K562 (cell line): Measurements from ENCODE around the gene MTOR. TPM values are rescaled to one million over a fixed set of nuclear protein-coding genes. Genes with fewer than 3 reads are reported as not detected.
A peak's percentile ranks its signal among the peaks of the same experiment; 100 is the strongest.

Source experiments
- ATAC-seq: fragments of 200-7000 bp; cut with Tn5 transposase; 3 replicates; pipeline ENCODE4 v1.9.1; 2020; ENCODE audit warnings: moderate library complexity
- BruUV-seq: library from RNA; stranded (reverse); fragments of 400-500 nt; replicated peaks from 2 replicates; lab custom pipeline; 2021; lab: Mats Ljungman, UMichigan
- CTCF ChIA-PET: fragments of 300-600 bp; formaldehyde crosslinking; extraction: SDS; loops from one replicate; lab custom pipeline; 2021; ENCODE audit warnings: low intra/inter-chr PET ratio; lab: Yijun Ruan, JAX
- POLR2A ChIA-PET: fragments of 300-600, 350-650 bp; sonication (Branson Sonifier 250); formaldehyde crosslinking; extraction: SDS; loops from one replicate; lab custom pipeline; 2021; ENCODE audit warnings: antibody characterized with exemption, inconsistent platforms; lab: Yijun Ruan, JAX
- DNase-seq, 4 experiments: peaks; one replicate each; pipeline versions ENCODE4 v3.0.0 to v3.0.0-alpha.2; 2011 to 2018; ENCODE audit warnings: low spot score in 3 of 4, mixed read lengths in 3 of 4; ENCODE audit errors: extremely low read depth in 1 of 4
- FAIRE-seq: peaks from 2 replicates; lab custom pipeline; 2011; peaks lifted over from hg19 to GRCh38; lab: Jason Lieb, UNC
- H2AFZ ChIP-seq: 2 replicates; pipeline ENCODE4 v1.6.0; 2011; ENCODE audit warnings: low read depth, low read length, control low read depth, inconsistent platforms
- H3K27ac ChIP-seq: fragments of 200-600 bp; 3 replicates; pipeline ENCODE4 v1.8.0; 2011; ENCODE audit warnings: low read depth, mild to moderate bottlenecking, control low read depth, inconsistent platforms, low read length, moderate library complexity, mixed read lengths; ENCODE audit errors: extremely low read depth
- H3K27me3 ChIP-seq, 2 experiments: fragments of 300-600 bp in 1 of 2; 2 replicates in 1 of 2; 3 replicates in 1 of 2; pipeline versions ENCODE4 v1.6.0 to v1.8.0; 2011; ENCODE audit warnings: inconsistent platforms in 2 of 2, low read length in 2 of 2, mild to moderate bottlenecking in 1 of 2, mixed read lengths in 1 of 2, moderate library complexity in 1 of 2; ENCODE audit not compliant: control insufficient read depth in 2 of 2, insufficient read depth in 2 of 2
- H3K36me3 ChIP-seq: fragments of 300-600 bp; 3 replicates; pipeline ENCODE4 v1.8.0; 2011; ENCODE audit warnings: mild to moderate bottlenecking, low read length, inconsistent platforms; ENCODE audit not compliant: control insufficient read depth, insufficient read depth
- H3K4me1 ChIP-seq, 2 experiments: fragments of 200-600 bp in 1 of 2; replicated peaks in 1 of 2; 2 replicates in 1 of 2; 3 replicates in 1 of 2; pipeline versions ENCODE4 v1.5.1 to v1.8.0; 2011; ENCODE audit warnings: inconsistent platforms in 2 of 2, low read length in 2 of 2, mild to moderate bottlenecking in 1 of 2, mixed read lengths in 1 of 2, moderate library complexity in 1 of 2; ENCODE audit not compliant: control insufficient read depth in 2 of 2, insufficient read depth in 2 of 2
- H3K4me2 ChIP-seq: 2 replicates; pipeline ENCODE4 v1.6.1; 2011; ENCODE audit warnings: low read length, control low read depth, inconsistent platforms, mixed read lengths; ENCODE audit not compliant: insufficient read depth
- H3K4me3 ChIP-seq: fragments of 200-600 bp; sonication (generic), shearing (Covaris generic); 2 replicates; pipeline ENCODE4 v1.5.1; 2016; ENCODE audit warnings: control low read depth, inconsistent platforms
- H3K79me2 ChIP-seq: fragments of 200-600 bp; 3 replicates; pipeline ENCODE4 v1.8.0; 2011; ENCODE audit warnings: low read length, inconsistent platforms; ENCODE audit not compliant: control insufficient read depth, insufficient read depth
- H3K9ac ChIP-seq, 2 experiments: 2 replicates each; pipeline versions ENCODE4 v1.6.0 to v1.6.1; 2011; ENCODE audit warnings: low read depth in 2 of 2, low read length in 2 of 2, control low read depth in 1 of 2, inconsistent platforms in 1 of 2, mild to moderate bottlenecking in 1 of 2, mixed read lengths in 1 of 2; ENCODE audit not compliant: insufficient read depth in 1 of 2
- H3K9me1 ChIP-seq: one replicate; pipeline ENCODE4 v1.6.0; 2011; ENCODE audit warnings: inconsistent platforms, mild to moderate bottlenecking, low read length, moderate library complexity; ENCODE audit not compliant: control insufficient read depth, insufficient read depth
- H3K9me3 ChIP-seq: replicated peaks from 2 replicates; pipeline ENCODE4 v1.5.1; 2011; ENCODE audit warnings: low read depth, low read length, inconsistent platforms; ENCODE audit not compliant: control insufficient read depth, insufficient read depth
- H4K20me1 ChIP-seq: replicated peaks from 2 replicates; pipeline ENCODE4 v1.6.1; 2011; ENCODE audit warnings: low read length, inconsistent platforms, mixed read lengths; ENCODE audit not compliant: control insufficient read depth, insufficient read depth
- ARHGAP35 ChIP-seq: fragments of 450-650 bp; IDR thresholded peaks from 2 replicates; pipeline ENCODE4 v1.6.1; 2018; ENCODE audit not compliant: partially characterized antibody
- BRD4 ChIP-seq: fragments of 200-600 bp; sonication (generic); IDR thresholded peaks from 2 replicates; pipeline ENCODE4 v1.6.1; 2017; ENCODE audit warnings: inconsistent platforms
- JUNB ChIP-seq: fragments of 450-650 bp; formaldehyde crosslinking; conservative IDR thresholded peaks from 2 replicates; pipeline ENCODE4 v1.4.0; 2020; ENCODE audit warnings: mild to moderate bottlenecking
- RBFOX2 ChIP-seq: fragments of 200-400 bp; formaldehyde crosslinking; IDR thresholded peaks from 2 replicates; pipeline ENCODE4 v1.6.1; 2017; ENCODE audit warnings: low read depth, mild to moderate bottlenecking, low read length, moderate library complexity
- ZNF121 ChIP-seq: sonication (generic); formaldehyde crosslinking; conservative IDR thresholded peaks from 2 replicates; pipeline ENCODE4 v1.8.0; 2022; ENCODE audit warnings: missing genetic modification reagents
- WGBS: fragments of 100-300 bp; shearing (Covaris generic); methylation state at CpG from one replicate; pipeline ENCODE4 v1.1.6; 2016; ENCODE audit warnings: low coverage, mixed read lengths; ENCODE audit not compliant: insufficient coverage; ENCODE audit errors: missing lambda C conversion rate; 5-methylcytosine and 5-hydroxymethylcytosine counted together
- in situ Hi-C: fragments of 300-500 bp; cut with MboI; formaldehyde crosslinking; loops from 4 replicates; pipeline ENCODE4 v1.15.0; 2018; ENCODE audit warnings: inconsistent platforms, mixed read lengths
- intact Hi-C: fragments of 100-400 bp; cut with micrococcal nuclease; formaldehyde crosslinking; loops from 2 replicates; pipeline ENCODE4 v1.14.2; 2022
- polyA plus RNA-seq, 8 experiments: library from polyadenylated mRNA; depleted of rRNA in 4 of 8; stranded (reverse) in 5 of 8; unstranded in 3 of 8; fragments of >200 nt; fragmentation: Nextera tagmentation in 2 of 8; fragmentation: Illumina TruSeq in 1 of 8; extraction: Ambion mirVana in 2 of 8; extraction: Trizol in 1 of 8; gene quantifications; 2 replicates each; pipeline versions ENCODE4 v1.2.1 to v1.2.3, GENCODE V29; 2011 to 2014; ENCODE audit warnings: inconsistent platforms in 1 of 8, missing spikeins in 1 of 8
- total RNA-seq, 7 experiments: library from RNA; depleted of rRNA in 6 of 7; stranded (reverse); fragments of >200 nt in 6 of 7; fragmentation: Illumina TruSeq in 2 of 7; extraction: Trizol in 2 of 7; gene quantifications; 2 replicates each; pipeline versions ENCODE4 v1.2.1 to v1.2.3, GENCODE V29; 2011 to 2021; ENCODE audit warnings: low replicate concordance in 1 of 7

Gene MTOR
- total and polyA plus RNA-seq, 9 of the 15 experiments (the other 6 are each of a cell fraction or from before 2014, with no cell fraction given), result 11.4 to 71.4 (median 52.2) TPM

GRCh38 chr1:11067716-11068599 is 194.4 kb downstream of the MTOR start:
- DNase-seq (no peak), ATAC-seq (no peak), FAIRE-seq (no peak)
- Histone ChIP-seq H3K4me2 (no peak overlapping the region), H3K4me3 (no peak overlapping the region), H3K9me3 (no peaks in the 10 kb centered on the region), H2AFZ (no peak overlapping the region), H3K9ac (no peak overlapping the region; a peak in 1 of 4 replicates), H3K79me2 (no peaks in the 10 kb centered on the region), H3K36me3 (peaks cover 89% of the 10 kb centered on the region), H3K4me1 (no peaks in the 10 kb centered on the region), H4K20me1 (no peaks in the 10 kb centered on the region), H3K27ac (no peak overlapping the region), H3K27me3 (no peaks in the 10 kb centered on the region), H3K9me1 (no peaks in the 10 kb centered on the region)
- intact Hi-C loops, result no loop called here
- ChIA-PET CTCF (no interaction called here), POLR2A (interaction anchor here (0.5 to 1.7 kb wide), 3 partner anchors 8 to 54 kb away, joined by 3 to 4 read pairs (median 3); partner anchors contain the start of gene SRM)
- 93% methylated on average over 18 of the region's 18 CpGs for WGBS
- no TSS peak for BruUV-seq
- TF ChIP-seq RBFOX2 (peak; percentile 18; the same call in 1 of the 2 replicates), ARHGAP35 (no peak), BRD4 (no peak)
- in situ Hi-C loops, result no loop called here

DNA sequence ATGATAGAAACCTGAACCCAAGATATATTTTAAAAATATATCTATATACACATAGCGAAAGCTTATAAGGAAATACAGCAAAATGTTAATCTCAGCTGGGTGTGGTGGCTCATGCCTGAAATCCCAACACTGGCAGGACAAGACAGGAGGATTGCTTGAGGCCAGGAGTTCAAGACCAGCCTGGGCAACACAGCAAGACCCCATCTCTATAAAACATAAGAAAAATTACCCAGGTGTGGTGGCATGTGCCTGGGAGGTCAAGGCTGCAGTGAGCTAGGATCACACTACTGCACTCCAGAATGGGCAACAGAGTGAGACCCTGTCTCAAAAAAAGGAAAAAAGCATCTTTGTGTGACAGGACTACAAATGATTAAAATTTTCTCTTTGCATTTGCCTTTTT is 196.6 kb downstream of the MTOR start:
- no peak overlapping the region for H3K9ac ChIP-seq
- H3K27ac ChIP-seq, result no peak overlapping the region
- H3K4me1 ChIP-seq, result peaks cover 6 to 11% of the 10 kb centered on the region in 2 experiments; a peak in 4 of 5 replicates
- CTCF ChIA-PET, result no interaction called here
- ATAC-seq (no peak), DNase-seq (no peak), FAIRE-seq (no peak)
- H3K4me3 ChIP-seq, result no peak overlapping the region
- H3K36me3 ChIP-seq, result peaks cover 82% of the 10 kb centered on the region; the same call in 2 of the 3 replicates
- H4K20me1 ChIP-seq, result no peaks in the 10 kb centered on the region
- H3K9me1 ChIP-seq, result no peaks in the 10 kb centered on the region
- BruUV-seq, result no TSS peak
- in situ Hi-C loops, result no loop called here
- TF ChIP-seq JUNB (no peak), ZNF121 (CRISPR knock-in tag) (peak; percentile 72)
- H3K9me3 ChIP-seq, result no peaks in the 10 kb centered on the region
- peaks cover 14% of the 10 kb centered on the region for H3K79me2 ChIP-seq
- POLR2A ChIA-PET, result interaction anchor here (0.9 to 1.8 kb wide), 4 partner anchors 8 to 15 kb away, joined by 3 to 6 read pairs (median 4); no protein-coding TSS in a partner anchor
- H3K4me2 ChIP-seq, result no peak overlapping the region
- H3K27me3 ChIP-seq, result no peaks in the 10 kb centered on the region
- H2AFZ ChIP-seq, result no peak overlapping the region
- intact Hi-C loops, result no loop called here
- 95% methylated on average over 1 of the region's 1 CpG for WGBS
